Psoas muscle (tissue), 8 donors: ENCODE data around the gene CD9. TPM values are rescaled to one million over a fixed set of nuclear protein-coding genes. Genes with fewer than 3 reads are reported as not detected.

Experiments
- ATAC-seq, 4 donors: fragments of 200-7000 bp; cut with Tn5 transposase; one replicate each; pipeline ENCODE4 v1.9.1; 2020; ENCODE audit warnings: moderate library complexity in 3 of 4, mild to moderate bottlenecking in 2 of 4
- DNase-seq, 2 donors: peaks; one replicate each; pipeline ENCODE4 v3.0.0-alpha.2; 2020
- H3K27ac ChIP-seq: fragments of 200-600 bp; one replicate; pipeline ENCODE4 v1.8.0; 2022
- H3K27me3 ChIP-seq, 3 donors: fragments of 200-600 bp in 1 of 3; one replicate each; pipeline versions ENCODE4 v1.6.1 to v1.8.0; 2013 to 2022; ENCODE audit warnings: low read length in 2 of 3, mild to moderate bottlenecking in 2 of 3, moderate library complexity in 1 of 3; ENCODE audit not compliant: insufficient read depth in 3 of 3
- H3K36me3 ChIP-seq, 2 donors: fragments of 200-600 bp in 1 of 2; one replicate each; pipeline versions ENCODE4 v1.6.1 to v1.8.0; 2013 to 2022; ENCODE audit warnings: low read depth in 1 of 2, mild to moderate bottlenecking in 1 of 2, moderate library complexity in 1 of 2; ENCODE audit not compliant: insufficient read depth in 1 of 2
- H3K4me1 ChIP-seq: fragments of 200-600 bp; one replicate; pipeline ENCODE4 v1.8.0; 2022
- H3K4me3 ChIP-seq: fragments of 200-600 bp; one replicate; pipeline ENCODE4 v1.8.0; 2022; ENCODE audit warnings: mild to moderate bottlenecking
- H3K9me3 ChIP-seq: fragments of 200-600 bp; one replicate; pipeline ENCODE4 v1.8.0; 2022
- WGBS, 3 donors: extraction: QIAGEN DNeasy Blood & Tissue Kit; methylation state at CpG; one replicate each; pipeline versions ENCODE4 v1.1.6 to v1.1.7; 2013; 5-methylcytosine and 5-hydroxymethylcytosine counted together
- intact Hi-C, 2 donors: fragments of 100-400 bp; cut with DNase I; formaldehyde crosslinking; loops; one replicate each; pipeline versions ENCODE4 v1.11.0 to v1.14.2; 2022
- polyA plus RNA-seq, 3 donors: library from polyadenylated mRNA; stranded (reverse); fragments of 200-250 nt; gene quantifications; one replicate each; pipeline ENCODE4 v1.2.3, GENCODE V29; 2013
- total RNA-seq, 4 donors: library from RNA; stranded (reverse); fragmentation: NEBNext Ultra II Directional in 2 of 4; extraction: Animal tissue kit (Norgen Biotek cat#: 25700) in 2 of 4; gene quantifications; one replicate each; pipeline versions ENCODE4 v1.2.1 to v1.2.4, GENCODE V29; 2021 to 2023
- TF ChIP-seq, protein P1 (sequence below): fragments of 200-600 bp; IDR thresholded peaks from one replicate; pipeline ENCODE4 v1.8.0; 2022; ENCODE audit warnings: antibody characterized with exemption
- donor health status: healthy with polysubstance abuse.
- donor health status: DM: no; HTN: no; CAD: no; lungs with moderate emphysema.
- donor health status: Bipolar disorder and iron deficiency.
- donor health status: healthy.
- donor health status: DM: yes; HTN: yes; CAD: no.
- donor health status: DM: no; HTN: no; CAD: no.
- donor health status: DM: no; HTN: no; CAD: no.
- donor health status: DM: yes; HTN: yes; CAD: no.

The CD9 gene
- total and polyA plus RNA-seq, 7 donors, result 23.0 to 90.9 (median 37.4) TPM

DNA sequence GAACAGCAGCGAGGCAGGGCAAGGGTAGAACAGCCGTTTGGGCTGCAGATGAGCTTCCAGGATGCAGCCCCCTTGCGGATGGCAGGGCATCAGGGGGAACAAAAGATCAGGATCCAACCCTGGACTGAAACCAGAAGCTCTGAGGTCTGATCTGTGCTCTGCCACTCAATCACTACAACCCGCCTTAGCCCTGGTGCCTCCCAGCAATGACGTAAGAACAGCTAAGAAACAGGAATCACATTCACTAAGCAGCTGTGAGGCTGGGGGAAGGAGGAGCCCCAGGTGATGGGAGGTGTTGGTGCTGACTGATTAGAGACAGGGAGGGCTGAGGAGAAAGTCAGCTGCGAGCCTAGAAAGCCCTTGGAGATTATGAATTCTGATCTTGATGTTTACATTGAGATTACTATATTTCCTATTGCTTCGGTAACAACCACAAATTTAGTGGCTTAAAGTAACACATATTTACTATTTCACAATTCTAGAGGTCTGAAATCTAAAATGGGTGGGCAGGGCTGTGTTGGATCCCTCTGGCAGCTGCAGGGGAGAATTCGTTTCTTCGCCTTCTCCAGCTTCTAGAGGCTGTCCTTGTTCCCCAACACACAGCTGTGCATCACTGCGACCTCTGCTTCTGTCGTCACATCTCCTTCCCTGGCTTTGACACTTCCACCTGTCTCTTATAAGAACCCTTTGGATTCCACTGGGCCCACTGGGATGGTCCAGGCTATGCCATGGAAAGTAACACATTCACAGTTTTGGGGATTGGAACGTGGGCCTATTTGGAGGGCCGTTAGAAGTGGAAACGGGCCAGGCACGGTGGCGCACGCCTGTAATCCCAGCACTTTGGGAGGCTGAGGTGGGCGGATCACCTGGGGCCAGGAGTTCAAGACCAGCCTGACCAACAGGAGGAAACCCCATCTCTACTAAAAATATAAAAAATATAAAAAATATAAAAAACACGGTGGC, 6.1 kb upstream of the CD9 start:
- Histone ChIP-seq H3K27ac (no peak overlapping the region), H3K36me3 (no peaks in the 10 kb centered on the region), H3K4me3 (no peak overlapping the region), H3K4me1 (peaks cover 5% of the 10 kb centered on the region), H3K27me3 (no peaks in the 10 kb centered on the region), H3K9me3 (no peaks in the 10 kb centered on the region)
- no peak for DNase-seq
- intact Hi-C loops, result loop anchor here in 1 of 2 donors (2.0 kb wide), 1 partner anchor 85 kb away; no protein-coding TSS in a partner anchor
- WGBS, 3 donors, result 75 to 76% (median 76%) methylated on average over 19 of the region's 19 CpGs
- TF ChIP-seq, protein P1, sequence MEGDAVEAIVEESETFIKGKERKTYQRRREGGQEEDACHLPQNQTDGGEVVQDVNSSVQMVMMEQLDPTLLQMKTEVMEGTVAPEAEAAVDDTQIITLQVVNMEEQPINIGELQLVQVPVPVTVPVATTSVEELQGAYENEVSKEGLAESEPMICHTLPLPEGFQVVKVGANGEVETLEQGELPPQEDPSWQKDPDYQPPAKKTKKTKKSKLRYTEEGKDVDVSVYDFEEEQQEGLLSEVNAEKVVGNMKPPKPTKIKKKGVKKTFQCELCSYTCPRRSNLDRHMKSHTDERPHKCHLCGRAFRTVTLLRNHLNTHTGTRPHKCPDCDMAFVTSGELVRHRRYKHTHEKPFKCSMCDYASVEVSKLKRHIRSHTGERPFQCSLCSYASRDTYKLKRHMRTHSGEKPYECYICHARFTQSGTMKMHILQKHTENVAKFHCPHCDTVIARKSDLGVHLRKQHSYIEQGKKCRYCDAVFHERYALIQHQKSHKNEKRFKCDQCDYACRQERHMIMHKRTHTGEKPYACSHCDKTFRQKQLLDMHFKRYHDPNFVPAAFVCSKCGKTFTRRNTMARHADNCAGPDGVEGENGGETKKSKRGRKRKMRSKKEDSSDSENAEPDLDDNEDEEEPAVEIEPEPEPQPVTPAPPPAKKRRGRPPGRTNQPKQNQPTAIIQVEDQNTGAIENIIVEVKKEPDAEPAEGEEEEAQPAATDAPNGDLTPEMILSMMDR, result no peak
- no peak for ATAC-seq

- Histone ChIP-seq H3K4me1 (peaks cover 11% of the 10 kb centered on the region), H3K27me3 (no peaks in the 10 kb centered on the region), H3K4me3 (no peak overlapping the region), H3K9me3 (no peaks in the 10 kb centered on the region), H3K36me3 (no peaks in the 10 kb centered on the region), H3K27ac (peak overlapping the region; percentile 41)
- TF ChIP-seq, protein P1, result peak; percentile 96
- 39 to 48% (median 42%) methylated on average over 9 to 10 of the region's 10 CpGs for WGBS, 3 donors
- intact Hi-C loops, result loop anchor here in 1 of 2 donors (2.0 to 5.0 kb wide), 2 partner anchors 36 to 83 kb away; no protein-coding TSS in a partner anchor
- DNase-seq, result peak; percentile 83 to 90
- ATAC-seq, result peak; percentile 86 to 93 (median 88)
Measured at GRCh38 chr12:6195665-6196535, 4.3 kb upstream of the CD9 start.

- WGBS, 3 donors, result 70 to 81% (median 74%) methylated on average over 7 of the region's 7 CpGs
- TF ChIP-seq, protein P1, result no peak
- ATAC-seq, result no peak
- no peak for DNase-seq
- no peaks in the 10 kb centered on the region for H3K27me3 ChIP-seq
- H3K4me1 ChIP-seq, result peaks cover 13% of the 10 kb centered on the region
- H3K4me3 ChIP-seq, result no peak overlapping the region
- H3K9me3 ChIP-seq, result no peaks in the 10 kb centered on the region
- no peaks in the 10 kb centered on the region for H3K36me3 ChIP-seq
- H3K27ac ChIP-seq, result no peak overlapping the region
- intact Hi-C loops, result loop anchor here in 1 of 2 donors (5.0 kb wide), 1 partner anchor 34 kb away; no protein-coding TSS in a partner anchor
Measured at GRCh38 chr12:6198051-6198450, 2.1 kb upstream of the CD9 start.

- H3K27me3 ChIP-seq, result no peaks in the 10 kb centered on the region
- intact Hi-C loops, result loop anchor here in 1 of 2 donors (5.0 kb wide), 1 partner anchor 34 kb away; no protein-coding TSS in a partner anchor
- DNase-seq, result no peak
- no peak overlapping the region for H3K4me3 ChIP-seq
- H3K27ac ChIP-seq, result no peak overlapping the region
- TF ChIP-seq, protein P1, result no peak
- no peak for ATAC-seq
- 95 to 98% (median 96%) methylated on average over 6 of the region's 6 CpGs for WGBS, 3 donors
- H3K9me3 ChIP-seq, result no peaks in the 10 kb centered on the region
- no peaks in the 10 kb centered on the region for H3K36me3 ChIP-seq
- H3K4me1 ChIP-seq, result peaks cover 13% of the 10 kb centered on the region
Measured at GRCh38 chr12:6198556-6198955, 1.6 kb upstream of the CD9 start.
